DND-41 (cell line): ENCODE data around the gene DYNLT2.

ENCODE experiments used
- CTCF ChIP-seq: IDR thresholded peaks from 2 replicates; pipeline ENCODE4 v1.5.1; 2012; ENCODE audit warnings: borderline replicate concordance, low read length, moderate library complexity, mild to moderate bottlenecking; ENCODE audit not compliant: poor library complexity, severe bottlenecking; ENCODE audit errors: extremely low read depth
- EZH2 ChIP-seq: IDR thresholded peaks from 3 replicates; pipeline ENCODE4 v1.6.1; 2012; ENCODE audit warnings: borderline replicate concordance, low read depth, mild to moderate bottlenecking, moderate library complexity, low read length, inconsistent platforms; ENCODE audit not compliant: severe bottlenecking

GRCh38 chr6:169691260-169691659 lies 60.1 kb downstream of the DYNLT2 start:
- TF ChIP-seq CTCF (no peak), EZH2 (no peak)
